Activated T-helper 1 cell treated with anti-CD3 and anti-CD28 coated beads, Interleukin-12 subunit alpha, Interleukin-12 subunit beta, Interleukin-2, Interleukin-4 antibody, amounts not matched to agents 30 ng/mL and 10 ng/mL and 1 ng/mL, durations not matched to agents 14 hours and 24 hours and 36 hours (primary cell): Measurements from ENCODE around the gene COQ9. TPM values are rescaled to one million over a fixed set of nuclear protein-coding genes. Genes with fewer than 3 reads are reported as not detected.
"Not testable (repeated sequence)": the region's sequence is repeated elsewhere in the genome, so short reads cannot be mapped to it uniquely, and the experiment has no call there.

Experiments used
- DNase-seq: peaks from one replicate; pipeline ENCODE4 v3.0.0; 2021; ENCODE audit warnings: low spot score
- H3K27ac Mint-ChIP-seq: one replicate; pipeline ENCODE4 v1.8.0; 2021; ENCODE audit warnings: mild to moderate bottlenecking, mixed read lengths
- H3K27me3 Mint-ChIP-seq: one replicate; pipeline ENCODE4 v1.8.0; 2022; ENCODE audit warnings: mild to moderate bottlenecking, moderate library complexity, mixed read lengths; ENCODE audit not compliant: insufficient read depth
- H3K36me3 Mint-ChIP-seq: one replicate; pipeline ENCODE4 v1.8.0; 2021; ENCODE audit warnings: low read depth, mixed read lengths
- H3K4me1 Mint-ChIP-seq: one replicate; pipeline ENCODE4 v1.8.0; 2021; ENCODE audit warnings: low read depth, mixed read lengths
- H3K4me3 Mint-ChIP-seq: one replicate; pipeline ENCODE4 v1.8.0; 2021; ENCODE audit warnings: mild to moderate bottlenecking, moderate library complexity, mixed read lengths
- H3K9me3 Mint-ChIP-seq: one replicate; pipeline ENCODE4 v1.8.0; 2021; ENCODE audit warnings: mixed read lengths
- intact Hi-C: fragments of 100-400 bp; cut with micrococcal nuclease; formaldehyde crosslinking; loops from one replicate; pipeline ENCODE4 v1.15.1; 2024
- total RNA-seq: library from RNA; stranded (reverse); gene quantifications from 2 replicates; pipeline ENCODE4 v1.2.3, GENCODE V29; 2022

COQ9 gene, protein sequence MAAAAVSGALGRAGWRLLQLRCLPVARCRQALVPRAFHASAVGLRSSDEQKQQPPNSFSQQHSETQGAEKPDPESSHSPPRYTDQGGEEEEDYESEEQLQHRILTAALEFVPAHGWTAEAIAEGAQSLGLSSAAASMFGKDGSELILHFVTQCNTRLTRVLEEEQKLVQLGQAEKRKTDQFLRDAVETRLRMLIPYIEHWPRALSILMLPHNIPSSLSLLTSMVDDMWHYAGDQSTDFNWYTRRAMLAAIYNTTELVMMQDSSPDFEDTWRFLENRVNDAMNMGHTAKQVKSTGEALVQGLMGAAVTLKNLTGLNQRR
- total RNA-seq, result 51.2 and 51.6 TPM in 2 replicates

DNA sequence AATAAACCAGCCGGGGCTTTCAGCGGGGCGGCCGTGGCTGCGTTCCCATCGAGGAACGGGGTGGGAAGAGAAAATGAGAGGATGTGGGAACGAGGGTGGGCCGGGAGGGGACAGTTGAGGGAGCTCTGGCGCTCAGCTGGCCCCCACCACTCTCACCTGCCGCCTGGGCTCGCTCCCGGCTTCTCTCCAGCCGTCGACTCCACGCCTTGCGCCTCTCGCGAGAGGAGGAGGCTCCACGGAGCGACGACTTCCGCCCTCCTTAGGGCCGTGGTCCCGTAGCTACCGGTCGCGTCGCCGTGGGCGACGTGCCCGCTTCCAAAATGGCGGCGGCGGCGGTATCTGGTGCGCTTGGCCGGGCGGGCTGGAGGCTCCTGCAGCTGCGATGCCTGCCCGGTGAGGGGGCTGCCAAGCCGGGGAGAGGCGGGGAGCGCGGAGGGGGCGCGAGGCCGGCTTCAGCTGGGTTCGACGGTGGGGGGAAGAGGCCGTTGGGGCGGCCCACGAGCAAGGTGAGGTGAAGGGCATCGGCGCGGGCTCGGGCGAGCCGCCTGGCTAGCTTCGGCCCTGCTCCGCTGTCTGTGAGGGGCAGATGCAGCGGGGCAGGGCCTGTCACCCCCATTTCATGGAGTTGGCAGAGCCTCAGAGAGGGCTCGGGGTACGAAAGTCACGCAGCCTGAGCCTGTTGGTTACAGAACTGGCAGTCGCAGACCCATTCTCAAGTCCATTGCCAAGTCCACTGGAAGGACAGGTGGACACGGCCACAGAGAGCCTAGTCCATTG lies at the start of gene COQ9, which contains the start of gene CIAPIN1:
COQ9 (plus strand) TSS at position 294 of the 777 bp plus-strand sequence; CDS start at position 321, 27 bp downstream.
CIAPIN1 (minus strand) TSS at position 200 of the 777 bp plus-strand sequence. CDS start 6,457 bp downstream, outside the sequence.
- Mint-ChIP-seq H3K4me1 (peaks cover 37% of the 10 kb centered on the region), H3K9me3 (no peaks in the 10 kb centered on the region), H3K36me3 (peaks cover 14% of the 10 kb centered on the region), H3K4me3 (peak within 1 kb of the TSS; percentile 94), H3K27me3 (no peaks in the 10 kb centered on the region), H3K27ac (peak within 1 kb of the TSS; percentile 90)
- DNase-seq, result peak; percentile 90
- intact Hi-C loops, result loop anchor here (1.0 to 10.0 kb wide), 9 partner anchors 15 to 513 kb away; partner anchors contain the start of genes ARL2BP, DOK4, HERPUD1 and KATNB1

DNA sequence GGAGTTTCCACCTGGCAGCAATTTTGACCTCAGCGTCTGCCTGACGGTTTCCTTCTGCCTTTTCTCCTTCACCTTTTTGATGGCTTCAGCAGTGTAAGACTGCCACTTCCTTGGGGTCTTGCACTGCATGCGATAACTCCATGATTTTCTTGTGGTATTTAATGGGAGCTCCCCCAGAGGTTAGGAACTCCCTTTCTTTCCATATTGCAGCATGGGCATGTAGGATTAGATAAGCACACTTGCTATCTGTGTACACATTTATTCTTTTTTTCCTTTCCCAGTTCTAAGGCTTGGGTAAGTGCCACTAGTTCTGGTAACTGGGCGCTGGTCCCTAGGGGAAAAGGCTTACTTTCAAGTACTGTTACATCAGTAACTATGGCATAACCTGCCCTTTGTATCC lies 49.8 kb upstream of the COQ9 start:
- H3K36me3 Mint-ChIP-seq, H3K4me3 Mint-ChIP-seq, H3K9me3 Mint-ChIP-seq, H3K27ac Mint-ChIP-seq, DNase-seq, H3K27me3 Mint-ChIP-seq, intact Hi-C loops, H3K4me1 Mint-ChIP-seq: not testable (repeated sequence)

DNA sequence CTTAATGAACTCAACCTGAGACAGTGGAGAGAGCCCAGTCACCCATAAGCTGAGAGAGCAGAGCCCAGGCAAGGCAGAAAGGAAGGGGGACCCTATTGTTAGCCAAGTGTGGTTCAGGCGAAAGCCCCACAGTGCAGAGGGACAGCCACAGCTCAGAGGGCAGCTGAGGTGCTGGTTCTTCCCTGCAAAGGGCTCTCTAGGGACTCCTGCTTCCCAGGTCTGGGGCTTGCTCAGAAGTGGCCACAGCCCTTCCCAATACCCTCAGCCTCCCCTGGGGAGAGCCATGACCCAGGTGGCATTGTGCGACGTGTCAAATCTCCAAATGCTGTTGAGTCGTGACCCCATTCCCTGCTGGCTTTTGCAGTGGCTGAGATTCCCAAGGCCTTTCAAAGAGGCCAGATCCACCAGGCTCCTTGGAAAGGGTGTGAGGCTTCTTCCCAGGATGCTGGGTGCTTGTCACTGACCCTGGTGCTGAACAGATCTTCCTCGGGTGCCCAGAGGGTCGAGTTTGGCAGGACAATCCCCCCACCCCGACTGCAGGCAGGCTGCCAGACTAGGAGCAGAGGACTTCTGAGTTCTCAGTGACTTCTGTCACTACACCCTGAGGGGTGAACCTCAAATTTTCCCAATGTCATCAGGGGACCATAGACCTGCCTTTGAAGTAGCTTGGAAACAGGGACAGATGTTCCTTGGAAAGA lies 45.2 kb upstream of the COQ9 start:
- H3K27ac Mint-ChIP-seq, result no peak overlapping the region
- DNase-seq, result no peak
- H3K36me3 Mint-ChIP-seq, result no peaks in the 10 kb centered on the region
- peaks cover 2% of the 10 kb centered on the region for H3K27me3 Mint-ChIP-seq
- no peaks in the 10 kb centered on the region for H3K4me1 Mint-ChIP-seq
- intact Hi-C loops, result no loop called here
- H3K4me3 Mint-ChIP-seq, result no peak overlapping the region
- H3K9me3 Mint-ChIP-seq, result no peaks in the 10 kb centered on the region

DNA sequence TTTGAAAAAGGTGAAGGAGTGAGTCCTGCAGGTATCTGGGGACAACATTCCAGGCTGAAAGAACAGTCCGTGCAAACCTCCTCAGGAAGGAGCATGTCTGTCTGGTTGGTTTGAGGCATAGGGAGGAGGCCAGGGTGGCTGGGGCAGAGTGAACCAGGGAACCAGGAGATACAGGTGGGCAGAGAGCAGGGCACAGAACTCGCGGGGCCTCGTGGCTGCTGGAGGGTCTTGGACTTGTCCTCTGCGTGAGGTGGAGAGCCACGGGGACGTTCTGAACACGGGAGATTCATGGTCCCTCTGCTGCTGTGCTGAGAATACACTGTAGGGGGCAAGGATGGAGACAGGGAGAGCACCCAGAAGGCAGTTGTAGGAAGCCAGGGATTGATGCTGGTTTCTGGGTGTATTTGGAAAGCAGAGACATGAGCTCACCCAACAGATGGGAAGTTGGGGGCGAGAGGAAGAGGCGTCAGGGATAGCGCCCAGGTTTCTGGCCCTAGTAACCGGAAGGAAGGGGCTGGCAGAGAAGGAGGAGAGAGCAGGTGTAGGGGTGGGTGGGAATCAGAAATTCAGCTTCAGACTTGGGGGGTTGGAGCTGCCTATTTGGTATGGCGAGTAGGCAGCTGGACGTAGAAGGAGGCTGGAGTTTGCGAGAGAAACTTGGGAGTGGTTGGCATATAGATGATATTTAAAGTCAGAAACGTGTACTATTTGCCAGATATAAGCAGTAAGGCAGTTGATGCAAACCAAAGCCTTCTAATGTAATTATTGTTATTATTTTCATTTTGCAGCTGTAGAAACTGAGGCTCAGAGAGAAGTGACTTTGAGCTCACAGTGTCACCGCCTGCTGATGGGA lies 43.1 kb upstream of the COQ9 start, which contains the start of gene CCL17:
CCL17 (plus strand) TSS at position 803 of the 853 bp plus-strand sequence. CDS start 9,166 bp downstream, outside the sequence.
- peaks cover 5% of the 10 kb centered on the region for H3K4me1 Mint-ChIP-seq
- peaks cover 2% of the 10 kb centered on the region for H3K27me3 Mint-ChIP-seq
- H3K9me3 Mint-ChIP-seq, result no peaks in the 10 kb centered on the region
- H3K4me3 Mint-ChIP-seq, result no peak within 1 kb of the TSS
- intact Hi-C loops, result no loop called here
- no peak within 1 kb of the TSS for H3K27ac Mint-ChIP-seq
- no peak for DNase-seq
- no peaks in the 10 kb centered on the region for H3K36me3 Mint-ChIP-seq

DNA sequence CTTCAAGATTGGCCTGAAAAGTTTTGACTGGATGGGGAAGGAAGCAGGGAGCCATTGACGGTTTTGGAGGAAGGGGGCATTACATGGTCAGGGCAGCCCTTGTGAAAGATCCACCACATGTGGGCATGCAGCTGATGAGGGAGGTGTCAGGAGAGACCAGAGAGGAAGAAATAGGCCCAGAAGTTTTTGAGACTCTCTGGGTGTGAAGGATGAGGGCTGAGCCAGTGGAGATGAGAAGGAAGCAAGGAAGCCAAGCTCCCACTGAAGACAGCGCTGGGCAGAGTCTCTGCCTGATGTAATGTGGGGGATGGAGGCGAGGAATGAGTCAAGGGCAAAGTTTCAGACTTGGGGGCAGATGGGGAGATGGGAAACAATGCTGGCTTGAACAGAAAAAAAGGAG lies 42.2 kb upstream of the COQ9 start:
- no peaks in the 10 kb centered on the region for H3K36me3 Mint-ChIP-seq
- peaks cover 8% of the 10 kb centered on the region for H3K4me1 Mint-ChIP-seq
- DNase-seq, result no peak
- intact Hi-C loops, result no loop called here
- H3K27me3 Mint-ChIP-seq, result peaks cover 2% of the 10 kb centered on the region
- H3K9me3 Mint-ChIP-seq, result no peaks in the 10 kb centered on the region
- H3K27ac Mint-ChIP-seq, result no peak overlapping the region
- no peak overlapping the region for H3K4me3 Mint-ChIP-seq

DNA sequence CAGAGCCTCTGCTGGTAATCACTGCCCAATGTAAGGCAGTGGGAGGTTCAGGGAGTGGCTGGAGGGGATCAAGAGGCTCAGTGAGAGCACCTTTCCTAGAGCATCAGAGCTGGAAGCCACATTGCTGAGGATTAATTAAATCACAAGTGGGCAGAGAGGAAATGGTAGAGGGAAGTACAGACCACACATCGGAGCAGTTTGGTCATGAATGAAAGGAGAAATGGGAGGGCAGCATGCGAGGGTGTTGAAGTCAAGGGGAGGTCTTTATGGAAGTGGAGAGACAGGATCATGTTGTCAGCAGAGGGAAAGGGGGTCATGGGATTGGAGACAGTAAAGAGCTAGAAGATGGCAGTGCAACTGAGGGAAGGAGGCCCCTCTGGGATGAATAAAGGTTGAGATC lies 40.4 kb upstream of the COQ9 start:
- Mint-ChIP-seq H3K36me3 (no peaks in the 10 kb centered on the region), H3K9me3 (no peaks in the 10 kb centered on the region), H3K27me3 (peaks cover 2% of the 10 kb centered on the region), H3K4me3 (no peak overlapping the region), H3K27ac (no peak overlapping the region), H3K4me1 (peaks cover 8% of the 10 kb centered on the region)
- intact Hi-C loops, result no loop called here
- no peak for DNase-seq

DNA sequence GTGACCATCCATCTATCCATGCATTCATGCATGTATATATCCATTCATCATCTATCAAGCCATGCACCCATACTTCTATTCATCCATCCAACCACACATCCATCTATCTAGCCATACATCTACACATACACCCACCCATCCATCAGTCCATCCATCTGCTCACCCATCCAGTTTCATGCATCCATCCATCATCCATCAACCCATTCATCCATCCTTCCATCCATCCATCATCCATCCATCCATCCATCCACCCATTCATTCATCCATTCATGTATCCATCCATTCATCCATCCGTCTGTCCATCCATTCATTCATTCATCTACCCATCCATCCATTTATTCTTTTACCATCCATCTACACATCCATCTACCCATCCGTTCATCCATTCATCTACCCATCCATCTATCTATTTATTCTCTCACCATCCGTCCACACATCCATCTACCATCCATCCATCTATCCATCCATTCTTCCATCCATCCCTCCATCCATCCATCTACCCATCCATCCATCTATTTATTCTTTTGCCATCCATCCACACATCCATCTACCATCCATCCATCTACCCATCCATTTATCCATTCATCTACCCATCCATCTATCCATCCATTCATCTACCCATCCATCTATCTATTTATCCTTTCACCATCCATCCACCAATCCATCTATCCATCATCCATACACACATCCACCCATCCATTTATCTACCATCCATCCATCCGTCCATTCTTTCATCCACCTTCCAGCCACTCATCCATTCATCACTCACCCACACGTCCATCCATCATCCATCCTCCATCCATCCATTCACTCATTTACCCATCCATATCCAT lies 39.5 kb upstream of the COQ9 start:
- DNase-seq, result no peak
- Mint-ChIP-seq H3K4me3 (no peak overlapping the region), H3K27me3 (peaks cover 2% of the 10 kb centered on the region), H3K36me3 (no peaks in the 10 kb centered on the region), H3K4me1 (peaks cover 8% of the 10 kb centered on the region), H3K9me3 (no peaks in the 10 kb centered on the region), H3K27ac (no peak overlapping the region)
- intact Hi-C loops, result no loop called here

DNA sequence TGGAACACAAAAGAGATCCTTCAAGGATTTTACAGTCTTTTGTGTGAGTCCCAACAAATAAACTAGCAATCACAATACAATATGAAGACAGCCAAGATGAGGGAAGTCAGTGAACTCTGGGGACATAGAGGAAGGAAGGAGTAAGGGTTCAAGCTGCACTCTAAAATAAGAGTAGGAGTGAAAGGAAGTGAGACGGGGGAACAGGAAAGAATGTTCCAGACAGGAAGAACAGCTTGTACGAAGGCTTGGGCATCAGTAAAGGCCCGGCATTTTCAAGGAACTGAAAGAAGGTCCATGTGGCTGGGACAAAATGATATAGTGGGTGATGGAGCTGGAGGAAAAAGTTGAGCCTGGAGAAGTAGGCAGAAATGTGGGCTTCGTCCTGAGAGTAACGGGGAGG lies 38.2 kb upstream of the COQ9 start:
- H3K9me3 Mint-ChIP-seq, result no peaks in the 10 kb centered on the region
- no peaks in the 10 kb centered on the region for H3K36me3 Mint-ChIP-seq
- H3K4me1 Mint-ChIP-seq, result peaks cover 8% of the 10 kb centered on the region
- peak overlapping the region; percentile 3 for H3K27ac Mint-ChIP-seq
- DNase-seq, result no peak
- intact Hi-C loops, result no loop called here
- peaks cover 2% of the 10 kb centered on the region for H3K27me3 Mint-ChIP-seq
- H3K4me3 Mint-ChIP-seq, result no peak overlapping the region

DNA sequence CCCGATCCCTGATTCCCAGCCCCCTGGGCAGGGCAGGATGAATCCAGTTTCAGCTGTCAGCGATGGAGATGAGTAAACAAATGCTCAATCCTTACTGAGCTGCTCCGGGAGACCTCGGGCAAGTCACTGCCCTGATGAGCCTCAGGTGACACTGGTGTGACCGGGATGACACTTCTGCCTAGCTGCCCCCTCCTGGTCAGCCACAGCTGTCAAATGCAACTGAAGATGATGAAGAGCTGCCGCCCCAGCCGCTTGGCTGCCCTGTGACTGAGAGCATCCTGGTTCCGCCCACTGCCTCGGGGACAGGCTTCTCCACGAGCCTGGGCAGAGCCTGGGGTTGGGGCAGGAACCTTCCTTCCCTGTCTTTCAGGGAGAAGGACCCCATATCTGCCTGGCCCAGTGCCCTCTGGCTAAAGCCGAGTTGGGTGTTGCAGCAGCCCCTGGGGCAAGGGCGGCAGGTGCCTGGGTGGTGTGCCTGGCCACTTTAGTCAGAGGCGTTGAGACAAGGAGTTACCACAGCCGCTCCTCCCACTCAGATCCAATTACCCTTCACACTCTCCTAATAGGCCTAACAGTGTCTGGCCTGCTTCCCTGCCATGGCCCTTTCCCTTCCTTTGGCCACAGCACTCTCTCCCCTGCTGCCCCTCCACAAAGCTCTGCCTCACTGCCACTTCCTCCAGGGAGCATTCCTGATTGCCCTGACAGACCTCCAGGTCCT lies 37.2 kb upstream of the COQ9 start:
- no peaks in the 10 kb centered on the region for H3K9me3 Mint-ChIP-seq
- peaks cover 2% of the 10 kb centered on the region for H3K27me3 Mint-ChIP-seq
- H3K4me3 Mint-ChIP-seq, result no peak overlapping the region
- intact Hi-C loops, result no loop called here
- no peak for DNase-seq
- no peak overlapping the region for H3K27ac Mint-ChIP-seq
- H3K4me1 Mint-ChIP-seq, result peaks cover 8% of the 10 kb centered on the region
- H3K36me3 Mint-ChIP-seq, result no peaks in the 10 kb centered on the region

DNA sequence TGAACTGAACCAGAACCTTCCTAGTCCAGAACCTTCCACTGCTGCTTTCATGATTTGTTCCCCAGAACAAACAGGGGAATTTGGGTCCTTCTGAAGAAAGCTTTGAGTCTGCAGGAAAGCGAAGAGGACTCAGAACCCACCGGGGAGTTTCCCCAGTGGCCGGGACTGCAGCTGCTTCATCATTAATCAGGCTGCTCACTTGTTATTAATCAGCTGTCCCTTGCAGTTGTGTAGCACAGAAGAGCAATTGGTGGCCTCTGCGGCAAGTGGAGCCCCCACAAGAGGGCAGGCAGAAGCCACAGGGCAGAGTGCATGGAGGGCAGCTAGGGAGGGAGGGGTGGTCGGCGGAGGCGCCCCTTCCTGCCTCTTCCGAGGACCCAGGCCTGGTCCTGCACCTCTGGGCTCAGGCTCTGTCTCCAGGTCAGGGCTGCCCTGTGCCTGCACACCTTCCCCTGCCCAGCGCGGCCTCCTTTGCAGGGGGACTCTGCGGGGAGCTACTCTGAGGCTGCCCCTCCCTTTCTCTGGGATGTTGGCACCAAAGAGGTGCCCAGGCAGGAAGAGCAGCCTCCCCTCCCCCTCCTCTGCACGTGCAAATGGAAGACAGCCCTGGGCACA lies 35.8 kb upstream of the COQ9 start:
- H3K27me3 Mint-ChIP-seq, result peaks cover 2% of the 10 kb centered on the region

DNA sequence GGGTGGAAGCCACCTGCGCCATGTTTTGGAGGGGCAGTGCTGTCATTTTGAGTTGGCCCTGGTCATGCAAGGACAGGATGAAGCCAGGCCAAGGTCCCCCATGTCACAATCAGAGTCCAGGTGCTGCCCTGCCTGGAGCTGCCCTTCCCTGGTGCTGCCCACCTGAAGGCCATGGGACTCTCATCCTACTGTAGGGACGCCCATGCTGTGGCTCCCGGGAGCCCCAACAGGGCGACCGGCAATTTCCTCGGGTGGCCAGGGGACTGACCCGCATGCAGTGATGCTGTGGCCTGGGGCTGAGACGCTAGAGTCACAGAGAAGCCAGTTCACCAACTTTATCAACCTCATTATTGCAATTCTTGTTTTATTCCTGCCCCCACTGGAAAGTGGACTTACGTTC lies 34.7 kb upstream of the COQ9 start:
- Mint-ChIP-seq H3K27me3 (peaks cover 2% of the 10 kb centered on the region), H3K9me3 (no peaks in the 10 kb centered on the region), H3K36me3 (no peaks in the 10 kb centered on the region), H3K4me1 (peaks cover 13% of the 10 kb centered on the region), H3K27ac (no peak overlapping the region), H3K4me3 (no peak overlapping the region)
- DNase-seq, result no peak
- intact Hi-C loops, result no loop called here

More for the DNA sequence above, 35.8 kb upstream of the COQ9 start:
- Mint-ChIP-seq H3K9me3 (no peaks in the 10 kb centered on the region), H3K4me1 (peaks cover 8% of the 10 kb centered on the region), H3K4me3 (no peak overlapping the region), H3K36me3 (no peaks in the 10 kb centered on the region), H3K27ac (no peak overlapping the region)
- DNase-seq, result no peak
- intact Hi-C loops, result no loop called here
